Measurements from ENCODE around the gene ARHGEF10L.

ARHGEF10L gene

GRCh38 chr1:17579951-17580939, 40.7 kb downstream of the ARHGEF10L start:
- no peak for DNase-seq (ENCODE audit: low spot score)
- no peak for TF ChIP-seq CTCF (conservative IDR thresholded peaks at IDR 0.05; ENCODE audit: low read depth)
- POLR2A ChIA-PET (ENCODE audit: low non-redundant PET), result no interaction called here
- H3K27ac ChIP-seq, result no peak overlapping the region
- CTCF ChIA-PET, result interaction anchor here (0.6 kb wide), 1 partner anchor 168 kb away, joined by 4 read pairs; no protein-coding TSS in a partner anchor

GRCh38 chr1:17581389-17582123, 42.1 kb downstream of the ARHGEF10L start:
- POLR2A ChIA-PET (ENCODE audit: low non-redundant PET), result interaction anchor here (0.5 kb wide), 1 partner anchor 43 kb away, joined by 5 read pairs; no protein-coding TSS in a partner anchor
- no peak for DNase-seq (ENCODE audit: low spot score)
- no peak for TF ChIP-seq CTCF (conservative IDR thresholded peaks at IDR 0.05; ENCODE audit: low read depth)
- CTCF ChIA-PET, result interaction anchor here (0.6 to 1.0 kb wide), 2 partner anchors 78 to 169 kb away, joined by 4 read pairs; no protein-coding TSS in a partner anchor
- peak overlapping the region; percentile 44; the same call in 1 of the 2 replicates for H3K27ac ChIP-seq

GRCh38 chr1:17582124-17582774, 42.8 kb downstream of the ARHGEF10L start:
- POLR2A ChIA-PET (ENCODE audit: low non-redundant PET), result no interaction called here
- no peak for TF ChIP-seq CTCF (conservative IDR thresholded peaks at IDR 0.05; ENCODE audit: low read depth)
- peak; percentile 73 for DNase-seq (ENCODE audit: low spot score)
- peak overlapping the region; percentile 44 for H3K27ac ChIP-seq
- CTCF ChIA-PET, result interaction anchor here (0.7 kb wide), 1 partner anchor 88 kb away, joined by 3 read pairs; no protein-coding TSS in a partner anchor

- H3K27ac ChIP-seq, result no peak overlapping the region
- CTCF ChIA-PET, result interaction anchor here (0.9 to 1.1 kb wide), 2 partner anchors 12 to 22 kb away, joined by 3 to 4 read pairs; no protein-coding TSS in a partner anchor
- POLR2A ChIA-PET (ENCODE audit: low non-redundant PET), result no interaction called here
- no peak for TF ChIP-seq CTCF (conservative IDR thresholded peaks at IDR 0.05; ENCODE audit: low read depth)
- no peak for DNase-seq (ENCODE audit: low spot score)
Measured at GRCh38 chr1:17584539-17584938, 45.0 kb downstream of the ARHGEF10L start.

GRCh38 chr1:17585266-17585987, 45.9 kb downstream of the ARHGEF10L start:
- no peak overlapping the region; the same call in 1 of the 2 replicates for H3K27ac ChIP-seq

More at GRCh38 chr1:17585266-17585987, 45.9 kb downstream of the ARHGEF10L start:
- POLR2A ChIA-PET (ENCODE audit: low non-redundant PET), result no interaction called here
- no peak for TF ChIP-seq CTCF (conservative IDR thresholded peaks at IDR 0.05; ENCODE audit: low read depth)
- DNase-seq (ENCODE audit: low spot score), result no peak
- CTCF ChIA-PET, result no interaction called here
